ENCODE results near the gene PHKA1. TPM values are rescaled to one million over a fixed set of nuclear protein-coding genes. Genes with fewer than 3 reads are reported as not detected.

PHKA1 gene
- total RNA-seq, 1 experiment from 2014 or later = 5.1 TPM

DNA sequence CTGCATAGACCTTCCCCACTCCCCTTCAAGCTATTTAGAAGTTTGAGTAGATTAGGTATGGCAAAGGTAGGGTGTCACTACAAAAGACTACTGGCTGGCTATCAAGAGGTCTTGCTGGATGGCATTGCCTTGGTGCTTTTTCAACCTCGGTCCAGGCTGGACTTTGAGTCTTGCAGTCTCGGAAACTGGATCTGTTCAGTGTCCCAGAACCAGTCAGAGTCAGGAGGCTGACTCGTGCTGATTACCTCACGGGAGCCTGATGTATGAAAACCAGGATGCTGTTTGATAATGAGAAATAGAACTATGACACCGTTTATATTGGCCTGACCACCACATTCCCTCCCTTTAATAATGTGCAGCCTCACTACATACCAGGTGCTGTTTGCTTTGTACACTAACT lies 2.7 kb upstream of the PHKA1 start:
- no peaks in the 10 kb centered on the region for H3K9me3 Mint-ChIP-seq (ENCODE audit: unreplicated experiment)
- Histone ChIP-seq H3K4me3 (ENCODE audit: low read depth, low read length) (no peak overlapping the region), H3K27me3 (replicated peaks; ENCODE audit: control insufficient read depth, insufficient read depth, low read length) (no peaks in the 10 kb centered on the region), H3K4me1 (no peaks in the 10 kb centered on the region), H3K36me3 (ENCODE audit: control insufficient read depth, insufficient read depth, low read length) (no peaks in the 10 kb centered on the region), H3K9me3 (no peaks in the 10 kb centered on the region)
- POLR2A ChIA-PET = no interaction called here
- no peaks in the 10 kb centered on the region for H3K36me3 Mint-ChIP-seq (ENCODE audit: insufficient read depth, unreplicated experiment)
- H3K4me1 Mint-ChIP-seq (ENCODE audit: low read depth, unreplicated experiment) = no peaks in the 10 kb centered on the region
- CTCF ChIA-PET = no interaction called here
- DNase-seq = no peak
- TF ChIP-seq, protein P1, sequence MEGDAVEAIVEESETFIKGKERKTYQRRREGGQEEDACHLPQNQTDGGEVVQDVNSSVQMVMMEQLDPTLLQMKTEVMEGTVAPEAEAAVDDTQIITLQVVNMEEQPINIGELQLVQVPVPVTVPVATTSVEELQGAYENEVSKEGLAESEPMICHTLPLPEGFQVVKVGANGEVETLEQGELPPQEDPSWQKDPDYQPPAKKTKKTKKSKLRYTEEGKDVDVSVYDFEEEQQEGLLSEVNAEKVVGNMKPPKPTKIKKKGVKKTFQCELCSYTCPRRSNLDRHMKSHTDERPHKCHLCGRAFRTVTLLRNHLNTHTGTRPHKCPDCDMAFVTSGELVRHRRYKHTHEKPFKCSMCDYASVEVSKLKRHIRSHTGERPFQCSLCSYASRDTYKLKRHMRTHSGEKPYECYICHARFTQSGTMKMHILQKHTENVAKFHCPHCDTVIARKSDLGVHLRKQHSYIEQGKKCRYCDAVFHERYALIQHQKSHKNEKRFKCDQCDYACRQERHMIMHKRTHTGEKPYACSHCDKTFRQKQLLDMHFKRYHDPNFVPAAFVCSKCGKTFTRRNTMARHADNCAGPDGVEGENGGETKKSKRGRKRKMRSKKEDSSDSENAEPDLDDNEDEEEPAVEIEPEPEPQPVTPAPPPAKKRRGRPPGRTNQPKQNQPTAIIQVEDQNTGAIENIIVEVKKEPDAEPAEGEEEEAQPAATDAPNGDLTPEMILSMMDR (IDR thresholded peaks at IDR 0.05; ENCODE audit: insufficient read depth in 1 of 2, low read depth in 1 of 2, low read length in 1 of 2, severe bottlenecking in 1 of 2, unreplicated experiment in 1 of 2) = no peak
- intact Hi-C loops (cut with micrococcal nuclease; ENCODE audit: unreplicated experiment) = no loop called here
- H3K4me3 Mint-ChIP-seq (ENCODE audit: unreplicated experiment) = no peak overlapping the region
- no TSS peak for BruUV-seq (replicated peaks)
- no peaks in the 10 kb centered on the region for H3K27me3 Mint-ChIP-seq (ENCODE audit: insufficient read depth, unreplicated experiment)
- no peak overlapping the region for H3K27ac Mint-ChIP-seq (ENCODE audit: unreplicated experiment)

GRCh38 chrX:72715546-72715945 lies 1.4 kb upstream of the PHKA1 start:
- no peaks in the 10 kb centered on the region for H3K9me3 ChIP-seq
- H3K4me3 ChIP-seq (ENCODE audit: low read depth, low read length) = peak overlapping the region; percentile 39
- TF ChIP-seq, protein P1 (IDR thresholded peaks at IDR 0.05; ENCODE audit: insufficient read depth in 1 of 2, low read depth in 1 of 2, low read length in 1 of 2, severe bottlenecking in 1 of 2, unreplicated experiment in 1 of 2) = no peak
- Mint-ChIP-seq H3K27me3 (ENCODE audit: insufficient read depth, unreplicated experiment) (no peaks in the 10 kb centered on the region), H3K4me3 (ENCODE audit: unreplicated experiment) (peak overlapping the region; percentile 63), H3K9me3 (ENCODE audit: unreplicated experiment) (no peaks in the 10 kb centered on the region), H3K27ac (ENCODE audit: unreplicated experiment) (no peak overlapping the region), H3K4me1 (ENCODE audit: low read depth, unreplicated experiment) (no peaks in the 10 kb centered on the region), H3K36me3 (ENCODE audit: insufficient read depth, unreplicated experiment) (no peaks in the 10 kb centered on the region)
- ChIA-PET CTCF (no interaction called here), POLR2A (no interaction called here)
- no peaks in the 10 kb centered on the region for H3K27me3 ChIP-seq (replicated peaks; ENCODE audit: control insufficient read depth, insufficient read depth, low read length)
- H3K36me3 ChIP-seq (ENCODE audit: control insufficient read depth, insufficient read depth, low read length) = no peaks in the 10 kb centered on the region
- no peak for DNase-seq
- H3K4me1 ChIP-seq = no peaks in the 10 kb centered on the region
- BruUV-seq (replicated peaks) = no TSS peak
- intact Hi-C loops (cut with micrococcal nuclease; ENCODE audit: unreplicated experiment) = no loop called here

DNA sequence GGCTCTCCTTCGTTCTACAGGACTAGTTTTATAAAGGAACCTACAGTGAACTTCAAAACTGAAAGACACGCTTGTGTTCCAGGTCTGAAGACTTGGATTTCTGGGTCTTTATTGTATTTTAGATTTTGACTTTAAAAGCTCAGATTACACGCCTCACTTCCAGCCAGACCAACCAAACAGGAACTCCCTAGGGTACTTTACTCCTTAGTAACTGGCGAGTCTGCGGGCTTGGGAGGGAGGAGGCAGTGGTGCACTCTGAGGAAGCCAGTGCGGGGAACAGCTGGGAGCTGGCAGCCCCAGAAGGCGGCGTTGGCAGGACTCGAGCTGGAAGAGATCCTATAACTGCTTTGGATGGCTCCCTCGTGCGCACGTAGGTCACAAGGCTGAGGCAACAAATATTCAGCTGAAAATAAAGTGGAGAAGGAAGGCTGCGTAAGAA lies 391 bp upstream of the PHKA1 start:
- Mint-ChIP-seq H3K36me3 (ENCODE audit: insufficient read depth, unreplicated experiment) (no peaks in the 10 kb centered on the region), H3K4me3 (ENCODE audit: unreplicated experiment) (peak overlapping the region; percentile 80), H3K27ac (ENCODE audit: unreplicated experiment) (peak overlapping the region; percentile 74), H3K27me3 (ENCODE audit: insufficient read depth, unreplicated experiment) (no peaks in the 10 kb centered on the region), H3K4me1 (ENCODE audit: low read depth, unreplicated experiment) (no peaks in the 10 kb centered on the region), H3K9me3 (ENCODE audit: unreplicated experiment) (no peaks in the 10 kb centered on the region)
- H3K4me1 ChIP-seq = no peaks in the 10 kb centered on the region
- TF ChIP-seq, protein P1 (IDR thresholded peaks at IDR 0.05; ENCODE audit: insufficient read depth in 1 of 2, low read depth in 1 of 2, low read length in 1 of 2, severe bottlenecking in 1 of 2, unreplicated experiment in 1 of 2) = no peak
- peak; percentile 44 to 49 for DNase-seq
- intact Hi-C loops (cut with micrococcal nuclease; ENCODE audit: unreplicated experiment) = no loop called here
- no peaks in the 10 kb centered on the region for H3K9me3 ChIP-seq
- H3K27me3 ChIP-seq (replicated peaks; ENCODE audit: control insufficient read depth, insufficient read depth, low read length) = no peaks in the 10 kb centered on the region
- no TSS peak for BruUV-seq (replicated peaks)
- H3K4me3 ChIP-seq (ENCODE audit: low read depth, low read length) = peak overlapping the region; percentile 39
- ChIA-PET POLR2A (no interaction called here), CTCF (no interaction called here)
- H3K36me3 ChIP-seq (ENCODE audit: control insufficient read depth, insufficient read depth, low read length) = no peaks in the 10 kb centered on the region

Measured in Caco-2 (cell line).